Endothelial cell of umbilical vein (primary cell): Measurements from ENCODE around the gene PXN. TPM values are rescaled to one million over a fixed set of nuclear protein-coding genes. Genes with fewer than 3 reads are reported as not detected.

Experiments
- BruUV-seq: library from RNA; stranded (reverse); fragments of 400-500 nt; replicated peaks from 2 replicates; lab custom pipeline; 2021; lab: Mats Ljungman, UMichigan
- CTCF ChIA-PET: fragments of 300-600, 350-600 bp; sonication (Branson Sonifier 250); formaldehyde crosslinking; loops from one replicate; lab custom pipeline; 2021; ENCODE audit warnings: antibody characterized with exemption, inconsistent platforms; lab: Charles Lee
- POLR2A ChIA-PET: fragments of 300-600, 350-600 bp; sonication (Branson Sonifier 250); formaldehyde crosslinking; loops from one replicate; lab custom pipeline; 2021; ENCODE audit warnings: antibody characterized with exemption, inconsistent platforms; lab: Charles Lee
- DNase-seq: peaks from one replicate; pipeline ENCODE4 v3.0.0-alpha.2; 2011; ENCODE audit warnings: low read depth, low spot score
- FAIRE-seq: peaks from 2 replicates; lab custom pipeline; 2011; peaks lifted over from hg19 to GRCh38; lab: Jason Lieb, UNC
- H2AFZ ChIP-seq: 2 replicates; pipeline ENCODE4 v1.6.0; 2012; ENCODE audit warnings: low read depth, low read length, control low read depth, inconsistent platforms
- H3K27ac ChIP-seq: 2 replicates; pipeline ENCODE4 v1.5.1; 2011; ENCODE audit warnings: low read depth, mild to moderate bottlenecking, control low read depth, low read length, moderate library complexity; ENCODE audit not compliant: insufficient read depth
- H3K27me3 ChIP-seq, 2 experiments: 2 replicates each; pipeline versions ENCODE4 v1.6.0 to v1.6.1; 2011; ENCODE audit warnings: low read length in 2 of 2, mixed read lengths in 1 of 2; ENCODE audit not compliant: control insufficient read depth in 2 of 2, insufficient read depth in 2 of 2
- H3K36me3 ChIP-seq, 2 experiments: 2 replicates in 1 of 2; 3 replicates in 1 of 2; pipeline ENCODE4 v1.5.1; 2011; ENCODE audit warnings: low read length in 2 of 2, mild to moderate bottlenecking in 1 of 2, moderate library complexity in 1 of 2; ENCODE audit not compliant: control insufficient read depth in 2 of 2, insufficient read depth in 2 of 2; ENCODE audit errors: extremely low read depth in 1 of 2
- H3K4me1 ChIP-seq: 3 replicates; pipeline ENCODE4 v1.5.1; 2011; ENCODE audit warnings: mild to moderate bottlenecking, low read length; ENCODE audit not compliant: control insufficient read depth, insufficient read depth; ENCODE audit errors: extremely low read depth
- H3K4me2 ChIP-seq: 2 replicates; pipeline ENCODE4 v1.6.1; 2011; ENCODE audit warnings: low read length, control low read depth, mixed read lengths; ENCODE audit not compliant: insufficient read depth
- H3K4me3 ChIP-seq, 3 experiments: fragments of 200-600 bp in 1 of 3; sonication (generic), shearing (Covaris generic) in 1 of 3; replicated peaks in 1 of 3; 2 replicates each; pipeline ENCODE4 v1.5.1; 2011 to 2016; ENCODE audit warnings: control low read depth in 3 of 3, low read length in 3 of 3, mild to moderate bottlenecking in 2 of 3, inconsistent platforms in 1 of 3, low read depth in 1 of 3, moderate library complexity in 1 of 3; ENCODE audit not compliant: insufficient read depth in 1 of 3
- H3K79me2 ChIP-seq: 2 replicates; pipeline ENCODE4 v1.6.0; 2012; ENCODE audit warnings: low read length, inconsistent platforms; ENCODE audit not compliant: control insufficient read depth, insufficient read depth
- H3K9ac ChIP-seq: replicated peaks from 2 replicates; pipeline ENCODE3; 2011; ENCODE audit warnings: low read length, control low read depth; ENCODE audit not compliant: insufficient read depth; ENCODE audit errors: extremely low read depth
- H3K9me1 ChIP-seq: replicated peaks from 3 replicates; pipeline ENCODE4 v1.6.0; 2011; ENCODE audit warnings: mild to moderate bottlenecking, low read length; ENCODE audit not compliant: control insufficient read depth, insufficient read depth; ENCODE audit errors: extremely low read depth
- H3K9me3 ChIP-seq: replicated peaks from 2 replicates; pipeline ENCODE4 v1.5.1; 2012; ENCODE audit warnings: low read length, inconsistent platforms; ENCODE audit not compliant: control insufficient read depth, insufficient read depth
- H4K20me1 ChIP-seq: replicated peaks from 2 replicates; pipeline ENCODE3; 2011; ENCODE audit warnings: mild to moderate bottlenecking, low read length; ENCODE audit not compliant: control insufficient read depth, insufficient read depth; ENCODE audit errors: extremely low read depth
- CTCF ChIP-seq, 2 donors: IDR thresholded peaks; 1 replicate in 1 of 2; 2 replicates in 1 of 2; pipeline ENCODE4 v1.5.1; 2011; ENCODE audit warnings: low read length in 2 of 2, mild to moderate bottlenecking in 2 of 2, moderate library complexity in 2 of 2, control low read depth in 1 of 2, inconsistent platforms in 1 of 2, low read depth in 1 of 2; ENCODE audit not compliant: insufficient read depth in 1 of 2; ENCODE audit errors: extremely low read depth in 1 of 2
- MAX ChIP-seq: IDR thresholded peaks from 2 replicates; pipeline ENCODE4 v1.6.1; 2011; ENCODE audit not compliant: insufficient read depth, insufficient read length
- dilution Hi-C: fragments of 300-500 bp; cut with MboI; formaldehyde crosslinking; loops from one replicate; pipeline ENCODE4 v1.15.0; 2019; ENCODE audit warnings: low sequenced_read_pairs; ENCODE audit not compliant: extremely low pct_ligation_motif_present
- intact Hi-C: fragments of 100-400 bp; cut with micrococcal nuclease; formaldehyde crosslinking; loops from one replicate; pipeline ENCODE4 v1.10.0; 2022
- polyA plus RNA-seq, 4 experiments: library from polyadenylated mRNA; depleted of rRNA in 3 of 4; stranded (reverse) in 3 of 4; unstranded in 1 of 4; fragments of >200 nt; gene quantifications; 2 replicates each; pipeline versions ENCODE4 v1.2.1 to v1.2.3, GENCODE V29; 2011 to 2012; ENCODE audit warnings: missing spikeins in 1 of 4
- total RNA-seq: library from RNA; stranded (reverse); gene quantifications from 2 replicates; pipeline ENCODE4 v1.2.3, GENCODE V29; 2021

Gene PXN
- total and polyA plus RNA-seq, 2 donors (not counting 3 experiments of a cell fraction or from before 2014, with no cell fraction given): 132 to 258 TPM

- dilution Hi-C loops (no loop called here), intact Hi-C loops (no loop called here)
- no peaks in the 10 kb centered on the region for H4K20me1 ChIP-seq
- no peaks in the 10 kb centered on the region for H3K9me1 ChIP-seq
- peak; percentile 14 for DNase-seq
- POLR2A ChIA-PET: no interaction called here
- no peak for FAIRE-seq
- H3K4me3 ChIP-seq: no peak overlapping the region
- no peaks in the 10 kb centered on the region for H3K79me2 ChIP-seq
- no peak overlapping the region for H3K4me2 ChIP-seq
- CTCF ChIA-PET: interaction anchor here (0.5 to 7.1 kb wide), 6 partner anchors 8 to 358 kb away, joined by 3 to 72 read pairs (median 4); partner anchors contain the start of genes PLA2G1B and SIRT4
- no TSS peak for BruUV-seq
- no peak overlapping the region for H2AFZ ChIP-seq
- TF ChIP-seq MAX (no peak), CTCF (IDR thresholded peaks at IDR 0.05; ENCODE audit: extremely low read depth in 1 of 2, insufficient read depth in 1 of 2, low read depth in 1 of 2, low read length in 2 of 2) (peak; percentile 33 to 43)
- H3K9me3 ChIP-seq: no peaks in the 10 kb centered on the region
- H3K27me3 ChIP-seq: no peaks in the 10 kb centered on the region
- H3K36me3 ChIP-seq: no peaks in the 10 kb centered on the region
- H3K9ac ChIP-seq: no peak overlapping the region
- H3K27ac ChIP-seq: no peak overlapping the region
- peaks cover 10% of the 10 kb centered on the region for H3K4me1 ChIP-seq
Measured at GRCh38 chr12:120314220-120314619, 48.7 kb upstream of the PXN start.
